ENCODE data around the gene EIF1AY.
"Not testable (repeated sequence)": the region's sequence is repeated elsewhere in the genome, so short reads cannot be mapped to it uniquely, and the experiment has no call there.

Gene EIF1AY, protein sequence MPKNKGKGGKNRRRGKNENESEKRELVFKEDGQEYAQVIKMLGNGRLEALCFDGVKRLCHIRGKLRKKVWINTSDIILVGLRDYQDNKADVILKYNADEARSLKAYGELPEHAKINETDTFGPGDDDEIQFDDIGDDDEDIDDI

DNA sequence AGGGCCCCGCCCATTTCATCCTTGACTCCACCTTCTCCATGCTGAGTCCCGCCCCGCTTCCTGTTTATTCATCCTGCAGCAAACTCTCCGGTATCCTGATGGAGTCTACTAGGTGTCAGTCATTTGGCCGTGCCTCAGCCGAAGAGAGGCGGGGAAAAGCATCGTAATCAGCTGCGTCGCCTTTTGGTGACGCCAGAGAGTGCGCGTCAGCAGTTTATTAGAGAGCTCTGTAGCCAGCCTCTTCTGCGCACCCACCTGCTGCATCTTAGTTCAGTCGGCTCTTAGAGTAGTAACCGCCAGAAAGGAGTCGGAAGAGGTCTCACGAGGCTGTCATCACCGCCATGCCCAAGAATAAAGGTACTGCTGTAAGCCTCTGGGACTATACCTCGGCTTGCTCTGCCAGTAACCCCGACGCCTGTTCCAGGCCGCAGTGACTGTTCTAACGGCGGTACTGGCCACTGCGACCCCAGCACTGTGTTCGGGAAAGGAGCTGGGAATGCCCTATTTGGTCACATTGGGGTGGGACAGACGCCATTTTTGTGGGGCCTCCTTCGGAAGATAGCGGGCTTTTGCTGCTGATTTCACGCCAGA, at the start of gene EIF1AY:
EIF1AY (plus strand) TSS at position 246 of the 591 bp plus-strand sequence; CDS start at position 342, 96 bp downstream.
- peak; percentile 51 to 69 (median 66) for DNase-seq

DNA sequence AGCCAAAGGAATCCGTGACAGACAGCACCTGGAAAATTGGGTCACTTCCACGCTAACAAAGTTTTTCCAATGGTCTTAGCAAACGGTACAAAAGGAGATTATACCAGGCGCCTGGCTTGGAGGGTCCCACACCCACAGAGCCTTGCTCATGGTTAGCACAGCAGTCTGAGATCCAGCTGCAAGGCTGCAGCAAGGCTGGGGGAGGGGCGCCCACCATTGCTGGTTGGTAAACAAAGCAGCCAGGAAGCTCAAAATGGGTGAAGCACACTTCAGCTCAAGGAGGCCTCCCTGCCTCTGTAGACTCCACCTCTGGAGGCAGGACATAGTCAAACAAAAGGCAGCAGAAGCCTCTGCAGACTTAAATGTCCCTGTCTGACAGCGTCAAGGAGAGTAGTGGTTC, 47.1 kb upstream of the EIF1AY start:
- DNase-seq, result no peak

DNA sequence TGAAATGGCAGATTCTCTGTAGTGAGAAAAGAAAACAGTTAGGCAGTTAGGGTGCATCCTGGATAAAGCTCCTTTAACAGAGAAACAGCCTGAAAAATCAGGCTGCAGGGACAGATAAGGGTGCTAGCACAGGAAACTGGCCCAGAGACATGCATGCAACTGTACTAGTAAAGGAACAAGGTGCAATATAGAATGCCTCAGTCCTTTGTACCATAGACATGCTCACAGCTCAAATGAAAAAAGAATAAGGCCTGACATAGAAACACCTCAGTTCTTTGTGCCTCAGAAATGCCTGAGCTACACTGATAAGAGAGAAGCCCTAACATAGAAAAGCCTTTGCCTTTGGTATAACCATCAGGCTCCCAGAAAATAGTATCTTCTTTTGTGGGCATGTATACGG, 37.4 kb upstream of the EIF1AY start:
- no peak for DNase-seq

DNA sequence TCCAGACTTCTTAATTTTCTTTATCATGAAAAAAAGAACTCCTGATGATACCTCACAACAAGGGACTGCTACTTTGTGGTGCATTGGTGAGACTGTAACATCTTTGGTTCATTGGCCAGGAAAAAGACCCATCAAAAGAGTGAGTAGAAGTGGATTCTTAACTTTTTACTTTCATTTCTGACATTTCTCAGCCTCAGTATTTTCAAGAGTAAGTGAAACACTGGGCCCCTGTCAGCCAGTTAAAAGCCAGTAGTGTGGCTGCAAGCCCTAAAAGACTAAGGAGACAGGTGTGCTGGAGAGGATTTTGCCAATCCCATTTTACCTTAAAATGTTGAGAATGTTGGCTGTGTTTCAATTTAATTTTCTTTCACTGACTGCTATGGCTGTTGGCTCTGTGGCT, 36.6 kb upstream of the EIF1AY start:
- no peak for DNase-seq

DNA sequence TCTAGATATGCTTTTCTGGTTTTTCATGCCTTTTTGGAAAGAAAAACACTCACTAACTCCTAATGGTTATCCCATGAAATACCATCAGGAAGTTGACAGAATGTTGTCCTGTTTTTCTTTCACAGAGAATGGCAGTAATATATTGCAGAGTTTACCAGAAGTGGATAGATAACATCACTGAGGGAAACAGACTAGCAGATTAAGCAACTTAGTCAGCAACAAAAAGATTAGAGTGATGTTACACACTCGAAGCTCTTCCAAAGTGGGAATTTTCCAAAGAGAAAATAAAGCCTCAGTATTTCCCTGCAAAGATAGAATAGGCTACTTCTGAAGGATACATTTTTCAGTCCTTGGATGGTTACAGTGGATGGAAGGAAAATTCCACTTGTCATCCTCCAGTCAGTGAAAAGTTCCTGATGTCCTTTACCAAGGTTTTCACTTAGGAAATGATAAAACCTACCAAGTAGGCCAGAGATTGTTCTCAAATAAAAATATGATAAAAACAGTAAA, 31.1 kb upstream of the EIF1AY start:
- no peak for DNase-seq

DNA sequence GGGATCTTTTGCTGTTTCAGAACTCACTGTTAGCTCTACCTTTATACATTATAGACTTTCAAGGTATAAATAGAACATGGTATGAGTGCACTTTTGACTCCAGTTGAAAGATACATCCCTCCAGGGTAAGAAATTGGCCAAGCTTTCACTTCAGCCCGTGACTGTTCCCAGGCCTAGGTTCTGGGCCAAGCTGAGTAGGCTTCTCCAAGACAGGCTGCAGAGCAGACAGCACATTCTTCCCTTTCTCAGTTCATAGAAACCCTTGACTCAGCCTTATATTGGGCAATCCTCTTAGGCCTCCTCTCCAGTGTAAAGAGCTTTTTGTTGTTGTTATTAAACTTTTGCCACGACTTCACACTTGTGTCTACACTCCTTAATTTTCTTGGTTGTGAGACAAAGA, 29.5 kb upstream of the EIF1AY start:
- no peak for DNase-seq

DNA sequence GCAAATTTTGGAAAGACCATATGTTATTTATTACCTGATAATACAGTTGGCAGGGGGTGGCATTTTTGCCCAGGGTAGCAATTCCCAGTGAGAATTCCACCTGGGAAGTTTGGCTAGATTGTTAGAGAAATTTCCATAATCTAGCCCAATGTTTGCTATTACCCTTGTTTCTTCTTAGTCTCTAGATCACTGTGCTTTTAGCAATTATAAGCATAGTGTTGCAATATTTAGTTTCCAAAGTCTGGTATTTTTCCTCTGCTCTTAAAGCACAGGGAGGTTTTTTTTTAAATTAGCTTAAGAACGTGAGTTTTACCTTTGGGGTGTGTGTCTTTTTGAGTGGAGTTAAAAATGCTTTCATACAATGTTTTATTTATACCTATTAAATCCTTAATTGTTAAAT, 26.3 kb upstream of the EIF1AY start:
- DNase-seq, result no peak

DNA sequence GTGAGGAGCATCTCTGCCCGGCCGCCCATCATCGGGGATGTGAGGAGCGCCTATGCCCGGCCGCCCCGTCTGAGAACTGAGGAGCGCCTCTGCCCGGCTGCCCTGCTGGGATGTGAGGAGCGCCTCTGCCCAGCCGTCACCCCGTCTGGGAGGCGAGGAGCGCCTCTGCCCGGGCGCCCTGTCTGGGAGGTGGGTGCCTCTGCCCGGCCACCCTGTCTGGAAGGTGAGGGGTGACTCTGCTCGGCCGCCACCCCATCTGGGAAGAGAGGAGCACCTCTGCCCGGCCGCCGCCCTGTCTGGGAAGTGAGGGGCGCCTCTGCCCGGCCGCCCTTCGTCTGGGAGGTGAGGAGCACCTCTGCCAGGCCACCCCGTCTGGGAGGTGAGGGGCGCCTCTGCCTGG, 23.7 kb upstream of the EIF1AY start:
- DNase-seq, result no peak

DNA sequence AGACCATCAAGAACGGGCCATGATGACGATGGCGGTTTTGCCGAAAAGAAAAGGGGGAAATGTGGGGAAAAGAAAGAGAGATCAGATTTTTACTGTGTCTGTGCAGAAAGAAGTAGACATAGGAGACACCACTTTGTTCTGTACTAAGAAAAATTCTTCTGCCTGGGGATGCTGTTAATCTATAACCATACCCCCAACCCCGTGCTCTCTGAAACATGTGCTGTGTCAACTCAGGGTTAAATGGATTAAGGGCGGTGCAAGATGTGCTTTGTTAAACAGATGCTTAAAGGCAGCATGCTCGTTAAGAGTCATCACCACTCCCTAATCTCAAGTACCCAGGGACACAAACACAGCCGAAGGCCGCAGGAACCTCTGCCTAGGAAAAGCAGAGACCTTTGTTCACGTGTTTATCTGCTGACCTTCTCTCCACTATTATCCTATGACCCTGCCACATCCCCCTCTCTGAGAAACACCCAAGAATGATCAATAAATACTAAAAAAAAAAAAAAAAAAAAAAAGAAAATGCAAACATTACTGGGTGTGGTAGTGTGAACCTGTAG, 22.7 kb upstream of the EIF1AY start:
- DNase-seq, result not testable (repeated sequence)

DNA sequence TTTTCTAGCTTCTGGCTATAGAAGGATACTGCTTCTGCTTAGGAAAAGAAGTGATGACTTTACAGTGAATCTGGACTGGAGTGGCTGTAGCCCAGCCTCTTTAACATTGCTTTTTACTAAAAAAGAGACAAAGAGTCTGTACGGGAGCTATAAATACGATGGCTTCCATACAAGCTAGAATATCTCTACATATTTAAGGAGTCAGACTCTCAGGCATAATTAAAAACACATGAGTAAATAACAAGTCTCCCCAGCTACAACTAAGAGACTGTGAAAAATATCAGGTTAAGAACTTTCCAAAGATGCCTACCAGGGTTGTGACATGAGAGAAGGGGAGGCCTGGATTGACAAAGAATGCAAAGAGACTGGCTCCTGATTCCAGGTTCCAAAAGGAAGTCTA, 19.8 kb upstream of the EIF1AY start:
- no peak for DNase-seq

DNA sequence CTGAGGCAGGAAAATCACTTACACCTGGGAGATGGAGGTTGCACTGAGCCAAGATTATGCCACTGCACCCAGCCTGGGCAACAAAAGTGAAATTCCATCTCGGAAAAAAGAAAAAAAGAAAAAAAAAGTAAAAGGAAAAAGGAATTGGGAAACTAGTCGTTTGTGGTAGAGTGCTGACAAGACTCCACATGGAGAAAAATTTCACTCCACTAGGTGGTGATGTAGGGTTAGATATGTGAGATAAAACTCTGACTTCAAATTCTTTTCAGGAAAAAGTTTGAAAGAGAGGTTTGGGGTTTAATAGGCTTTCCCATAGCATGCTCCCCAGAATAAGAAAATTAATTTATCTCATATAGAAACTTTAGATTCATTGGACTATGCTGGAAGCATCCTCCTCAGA, 16.9 kb upstream of the EIF1AY start:
- DNase-seq, result peak in 1 of 4 experiments; percentile 0

DNA sequence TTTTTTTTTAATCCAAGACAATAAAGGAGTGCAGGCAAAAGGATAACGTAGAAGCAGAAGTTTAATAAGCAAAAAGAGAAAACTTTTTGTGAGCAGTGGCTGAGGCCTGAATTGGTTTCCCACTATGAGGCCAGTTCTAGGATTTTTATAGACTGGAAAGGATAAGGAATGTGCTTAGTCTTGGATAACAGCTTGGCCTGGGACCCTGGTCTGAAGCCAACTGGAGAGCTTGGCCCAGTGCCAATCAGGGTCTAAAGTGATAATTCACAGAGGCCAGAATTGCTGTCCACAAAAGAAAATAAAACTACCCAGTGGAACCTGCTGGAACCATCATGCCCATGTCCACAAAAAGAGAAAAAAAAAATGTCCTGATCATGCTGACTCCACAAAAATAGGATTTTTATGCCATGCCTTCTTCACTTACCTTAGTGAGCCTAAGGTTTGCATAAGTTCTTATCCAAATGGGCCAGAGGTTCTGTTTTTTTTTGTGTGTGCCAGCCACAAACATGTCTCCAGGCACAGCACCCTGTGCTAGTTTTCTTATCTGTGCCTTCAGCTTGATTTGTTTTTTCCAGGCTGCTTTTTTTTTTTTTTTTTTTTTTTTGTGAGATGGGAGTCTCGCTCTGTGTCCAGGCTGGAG, 15.6 kb upstream of the EIF1AY start:
- DNase-seq, result no peak

DNA sequence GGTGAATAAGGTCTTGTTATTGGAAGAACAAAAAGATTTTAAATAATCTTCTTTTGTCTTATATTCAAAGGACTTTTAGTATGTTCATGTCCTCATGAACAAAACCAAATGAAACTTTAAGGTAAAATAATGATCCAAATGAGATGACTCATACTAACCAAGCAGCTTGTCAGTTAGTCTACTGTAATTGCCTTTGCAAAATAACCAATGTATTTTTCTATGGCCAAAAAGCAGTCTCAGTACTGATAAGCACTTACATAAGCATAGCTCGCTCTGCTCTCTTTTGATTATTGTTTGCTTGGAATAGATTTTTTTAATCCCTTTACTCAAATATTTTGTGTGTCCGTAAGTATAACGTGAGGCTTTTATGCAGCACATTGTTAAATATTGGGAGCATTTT, 4.3 kb upstream of the EIF1AY start:
- DNase-seq, result no peak

DNA sequence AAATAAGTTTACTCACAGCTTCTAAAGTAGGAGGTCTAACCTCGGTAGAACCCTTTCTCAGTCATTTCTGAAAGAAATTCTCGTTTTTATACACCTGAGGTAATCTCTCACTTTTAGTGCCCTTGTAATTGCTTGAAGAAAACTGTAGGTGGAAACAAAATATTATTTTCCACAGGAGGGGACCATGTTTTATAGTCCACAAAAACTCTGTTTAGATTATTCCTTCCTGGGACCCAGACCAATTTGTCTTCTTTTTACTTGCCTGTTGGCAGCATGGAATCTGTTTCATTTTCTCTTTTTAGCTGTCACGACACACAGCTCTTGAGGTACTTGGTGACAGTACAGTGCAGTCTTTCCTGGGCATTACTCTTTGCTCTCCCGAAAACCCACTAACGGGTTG, 930 bp downstream of the EIF1AY start:
- no peak for DNase-seq

DNA sequence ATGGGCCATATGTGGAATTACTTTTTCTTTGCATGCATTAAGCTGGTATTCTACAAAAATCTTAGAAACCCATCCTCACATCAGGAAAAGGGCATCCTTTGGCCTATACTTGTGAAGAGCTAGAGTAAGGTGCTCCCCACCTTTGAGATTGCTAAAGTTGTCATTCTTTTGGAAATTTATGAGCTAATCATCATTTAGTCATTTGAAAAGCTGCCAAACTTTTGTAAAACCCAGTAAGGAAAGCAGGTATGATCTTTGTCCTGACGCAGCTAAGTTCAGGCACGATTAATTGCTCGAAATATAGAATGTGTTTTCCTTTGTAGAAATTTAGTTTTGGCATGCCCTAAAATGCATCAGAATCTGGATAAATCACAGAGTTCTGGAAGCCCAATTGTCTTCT, 2.6 kb downstream of the EIF1AY start:
- no peak for DNase-seq

DNA sequence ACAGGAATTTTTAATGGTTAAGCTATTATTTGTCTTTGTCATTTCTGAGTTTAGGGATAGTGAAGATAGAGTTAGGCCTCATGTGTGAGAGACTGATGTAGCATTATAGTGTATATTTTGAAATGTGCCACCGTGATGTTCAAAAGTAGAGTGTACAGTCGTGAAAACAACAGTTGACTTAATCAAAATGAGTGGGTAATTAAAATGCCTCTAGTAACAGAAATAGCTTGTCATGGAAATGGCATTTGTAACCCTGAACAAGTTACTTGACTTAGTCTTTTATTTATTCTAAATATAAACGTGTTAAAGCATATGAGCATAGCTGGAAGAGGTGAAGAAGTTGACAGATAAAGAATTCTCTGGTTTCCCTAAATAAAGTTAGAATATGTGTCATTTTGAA, 6.1 kb downstream of the EIF1AY start:
- no peak for DNase-seq

DNA sequence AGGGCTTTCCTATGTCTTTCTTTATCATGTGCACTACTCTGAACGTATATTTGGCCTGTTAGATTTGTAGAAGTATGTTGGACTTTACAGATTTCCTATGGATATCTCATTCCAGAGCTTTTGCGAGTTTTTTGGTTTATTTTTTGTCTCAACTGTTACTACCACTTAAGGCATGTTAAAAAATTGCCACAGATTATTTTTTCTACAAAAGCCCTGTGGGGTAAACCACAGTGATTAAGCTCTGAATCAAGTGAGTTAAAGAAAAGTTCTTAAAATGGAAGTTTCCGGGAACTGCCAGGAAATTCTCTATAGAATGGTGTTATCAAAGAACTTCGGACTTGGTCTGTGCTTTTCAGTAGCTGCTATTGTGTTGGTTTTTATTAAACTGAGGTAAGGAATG, 10.6 kb downstream of the EIF1AY start:
- no peak for DNase-seq
